ENCODE measurements around the gene ZNF14. TPM values are rescaled to one million over a fixed set of nuclear protein-coding genes. Genes with fewer than 3 reads are reported as not detected.

ZNF14 gene
- total and polyA plus RNA-seq, 9 of the 15 experiments (the other 6 are each of a cell fraction or from before 2014, with no cell fraction given) = 1.9 to 7.0 (median 4.0) TPM

DNA sequence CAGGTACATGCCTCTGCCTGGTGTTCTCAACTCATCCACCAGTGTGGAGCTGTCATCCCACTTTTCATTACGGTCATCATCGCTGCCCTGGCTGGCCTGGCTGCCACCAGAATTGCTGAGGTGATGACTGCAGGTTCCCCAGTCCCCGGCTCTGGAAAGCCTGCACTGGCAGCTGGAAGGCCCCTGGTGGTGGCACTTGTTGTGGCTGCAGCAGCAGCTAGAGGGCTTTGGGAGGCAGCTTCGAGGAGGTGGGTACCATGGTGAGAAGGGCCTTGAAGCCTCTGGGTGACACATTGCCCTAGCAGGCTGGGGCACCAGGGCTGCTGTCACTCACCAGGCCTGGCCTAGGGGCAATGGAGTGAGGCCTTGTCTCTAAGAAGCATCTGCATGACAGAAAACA is 25.3 kb upstream of the ZNF14 start:
- FAIRE-seq = no peak
- H3K27ac ChIP-seq (ENCODE audit: extremely low read depth, low read depth, low read length) = no peak overlapping the region
- H3K79me2 ChIP-seq (ENCODE audit: control insufficient read depth, insufficient read depth, low read length) = no peaks in the 10 kb centered on the region
- DNase-seq (ENCODE audit: extremely low read depth in 1 of 4, low spot score in 3 of 4) = peak in 2 of 4 experiments; percentile 2 to 5
- intact Hi-C loops (cut with micrococcal nuclease) = no loop called here
- H4K20me1 ChIP-seq (replicated peaks; ENCODE audit: control insufficient read depth, insufficient read depth, low read length) = no peaks in the 10 kb centered on the region
- ATAC-seq = no peak
- POLR2A ChIA-PET = interaction anchor here (0.7 to 1.2 kb wide), 4 partner anchors 13 to 28 kb away, joined by 3 to 4 read pairs (median 4); partner anchors contain the start of gene ZNF14
- H3K4me1 ChIP-seq (replicated peaks in 1 of 2; ENCODE audit: control insufficient read depth in 2 of 2, insufficient read depth in 2 of 2, low read length in 2 of 2) = no peaks in the 10 kb centered on the region
- H3K9ac ChIP-seq (ENCODE audit: insufficient read depth in 1 of 2, low read depth in 2 of 2, low read length in 2 of 2) = no peak overlapping the region
- no peaks in the 10 kb centered on the region for H3K9me1 ChIP-seq (ENCODE audit: control insufficient read depth, insufficient read depth, low read length)
- in situ Hi-C loops (cut with MboI) = no loop called here
- H3K27me3 ChIP-seq (ENCODE audit: control insufficient read depth in 2 of 2, insufficient read depth in 2 of 2, low read length in 2 of 2) = peaks cover 0 to 2% of the 10 kb centered on the region in 2 experiments; a peak in 1 of 5 replicates
- H3K4me2 ChIP-seq (ENCODE audit: insufficient read depth, low read length) = no peak overlapping the region
- no TSS peak for BruUV-seq (replicated peaks)
- CTCF ChIA-PET (ENCODE audit: low intra/inter-chr PET ratio) = no interaction called here
- no peak overlapping the region for H2AFZ ChIP-seq (ENCODE audit: low read depth, low read length)
- H3K4me3 ChIP-seq = no peak overlapping the region
- WGBS (ENCODE audit: insufficient coverage, low coverage, missing lambda C conversion rate) = 3% methylated on average over 4 of the region's 4 CpGs
- H3K9me3 ChIP-seq (replicated peaks; ENCODE audit: control insufficient read depth, insufficient read depth, low read depth, low read length) = no peaks in the 10 kb centered on the region
- no peaks in the 10 kb centered on the region for H3K36me3 ChIP-seq (ENCODE audit: control insufficient read depth, insufficient read depth, low read length)
- no peak for TF ChIP-seq GABPB1 (CRISPR knock-in tag; IDR thresholded peaks at IDR 0.05)
- TF ChIP-seq, protein P1, sequence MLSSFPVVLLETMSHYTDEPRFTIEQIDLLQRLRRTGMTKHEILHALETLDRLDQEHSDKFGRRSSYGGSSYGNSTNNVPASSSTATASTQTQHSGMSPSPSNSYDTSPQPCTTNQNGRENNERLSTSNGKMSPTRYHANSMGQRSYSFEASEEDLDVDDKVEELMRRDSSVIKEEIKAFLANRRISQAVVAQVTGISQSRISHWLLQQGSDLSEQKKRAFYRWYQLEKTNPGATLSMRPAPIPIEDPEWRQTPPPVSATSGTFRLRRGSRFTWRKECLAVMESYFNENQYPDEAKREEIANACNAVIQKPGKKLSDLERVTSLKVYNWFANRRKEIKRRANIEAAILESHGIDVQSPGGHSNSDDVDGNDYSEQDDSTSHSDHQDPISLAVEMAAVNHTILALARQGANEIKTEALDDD (IDR thresholded peaks at IDR 0.05) = no peak
- no peak for TF ChIP-seq HNRNPL (IDR thresholded peaks at IDR 0.05; ENCODE audit: low read depth, low read length)
- TF ChIP-seq ZBTB34 (CRISPR knock-in tag; IDR thresholded peaks at IDR 0.05) = no peak

All from K562 (cell line).